Activated gamma-delta T cell (primary cell): Measurements from ENCODE around the gene AREL1.
"Not testable (repeated sequence)": the region's sequence is repeated elsewhere in the genome, so short reads cannot be mapped to it uniquely, and the experiment has no call there.

Experiments
- DNase-seq: peaks from one replicate; lab custom pipeline; 2025; lab: John Stamatoyannopoulos, UW
- total RNA-seq, 2 donors: gene quantifications; one replicate each; lab custom pipeline; 2026; lab: John Stamatoyannopoulos, UW

The AREL1 gene
- 92.3 to 93.6 reads per million in 2 donors for total RNA-seq

GRCh38 chr14:74712499-74713394, at the start of gene AREL1, which contains the start of gene FCF1:
TSS of gene AREL1 (minus strand) at chr14:74713080. CDS start at chr14:74685615, 27,465 bp downstream.
TSS of gene FCF1 (plus strand) at chr14:74713144. CDS start at chr14:74713198, 54 bp downstream.
- DNase-seq: no peak

GRCh38 chr14:74758505-74758904, 45.6 kb upstream of the AREL1 start:
- not testable (repeated sequence) for DNase-seq

GRCh38 chr14:74756326-74756725, 43.4 kb upstream of the AREL1 start:
- no peak for DNase-seq

- no peak for DNase-seq
Observed at GRCh38 chr14:74754899-74755298, 42.0 kb upstream of the AREL1 start.

- DNase-seq: no peak
Observed at GRCh38 chr14:74754157-74754556, 41.3 kb upstream of the AREL1 start.

GRCh38 chr14:74747237-74747636, 34.4 kb upstream of the AREL1 start:
- no peak for DNase-seq

GRCh38 chr14:74739293-74740030, 26.6 kb upstream of the AREL1 start:
- DNase-seq: no peak

GRCh38 chr14:74737753-74738325, 25.0 kb upstream of the AREL1 start:
- no peak for DNase-seq

- DNase-seq: no peak
Observed at GRCh38 chr14:74735125-74735524, 22.2 kb upstream of the AREL1 start.

GRCh38 chr14:74733221-74733620, 20.3 kb upstream of the AREL1 start:
- DNase-seq: no peak

- no peak for DNase-seq
Observed at GRCh38 chr14:74732387-74732786, 19.5 kb upstream of the AREL1 start.

GRCh38 chr14:74723134-74723533, 10.3 kb upstream of the AREL1 start:
- no peak for DNase-seq

- DNase-seq: no peak
Observed at GRCh38 chr14:74720526-74720925, 7.6 kb upstream of the AREL1 start.

- no peak for DNase-seq
Observed at GRCh38 chr14:74713395-74713735, 485 bp upstream of the AREL1 start.

- DNase-seq: no peak
Observed at GRCh38 chr14:74711651-74712050, 1.2 kb downstream of the AREL1 start.

- DNase-seq: no peak
Observed at GRCh38 chr14:74710480-74710879, 2.4 kb downstream of the AREL1 start.

- DNase-seq: no peak
Observed at GRCh38 chr14:74705613-74706500, 7.0 kb downstream of the AREL1 start.

- DNase-seq: no peak
Observed at GRCh38 chr14:74704656-74705055, 8.2 kb downstream of the AREL1 start.

GRCh38 chr14:74703043-74703442, 9.8 kb downstream of the AREL1 start:
- no peak for DNase-seq

- no peak for DNase-seq
Observed at GRCh38 chr14:74702293-74702692, 10.6 kb downstream of the AREL1 start.

GRCh38 chr14:74698465-74698864, 14.4 kb downstream of the AREL1 start:
- DNase-seq: no peak

- DNase-seq: no peak
Observed at GRCh38 chr14:74697976-74698375, 14.9 kb downstream of the AREL1 start.
